GM18505 (cell line): Measurements from ENCODE around the gene ZNF143.

ENCODE experiments used
- ATAC-seq: cut with Tn5 transposase; IDR thresholded peaks from one replicate; pipeline ENCODE4 v1.9.1; 2021; ENCODE audit not compliant: unreplicated experiment
- POLR2A ChIP-seq: IDR thresholded peaks from 4 replicates; pipeline ENCODE4 v1.6.1; 2011; ENCODE audit warnings: borderline replicate concordance; ENCODE audit not compliant: insufficient read depth, insufficient read length; ENCODE audit errors: extremely low read depth

ZNF143 gene

DNA sequence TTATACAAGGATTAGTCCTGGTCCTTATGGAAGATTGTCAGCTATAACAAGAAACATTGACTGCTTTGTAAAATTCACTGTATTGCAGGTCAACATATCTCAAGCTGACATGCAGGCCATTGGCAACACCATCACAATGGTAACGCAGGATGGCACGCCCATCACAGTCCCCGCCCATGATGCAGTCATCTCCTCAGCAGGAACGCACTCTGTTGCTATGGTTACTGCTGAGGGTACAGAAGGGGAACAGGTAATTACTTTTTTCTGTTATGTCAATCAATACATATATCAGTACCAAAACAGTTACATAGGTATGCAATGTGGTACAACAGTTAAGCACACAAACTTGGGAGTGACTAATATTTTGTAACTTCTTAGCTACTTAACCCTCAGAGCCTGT, 55.3 kb downstream of the ZNF143 start:
- no peak for TF ChIP-seq POLR2A

DNA sequence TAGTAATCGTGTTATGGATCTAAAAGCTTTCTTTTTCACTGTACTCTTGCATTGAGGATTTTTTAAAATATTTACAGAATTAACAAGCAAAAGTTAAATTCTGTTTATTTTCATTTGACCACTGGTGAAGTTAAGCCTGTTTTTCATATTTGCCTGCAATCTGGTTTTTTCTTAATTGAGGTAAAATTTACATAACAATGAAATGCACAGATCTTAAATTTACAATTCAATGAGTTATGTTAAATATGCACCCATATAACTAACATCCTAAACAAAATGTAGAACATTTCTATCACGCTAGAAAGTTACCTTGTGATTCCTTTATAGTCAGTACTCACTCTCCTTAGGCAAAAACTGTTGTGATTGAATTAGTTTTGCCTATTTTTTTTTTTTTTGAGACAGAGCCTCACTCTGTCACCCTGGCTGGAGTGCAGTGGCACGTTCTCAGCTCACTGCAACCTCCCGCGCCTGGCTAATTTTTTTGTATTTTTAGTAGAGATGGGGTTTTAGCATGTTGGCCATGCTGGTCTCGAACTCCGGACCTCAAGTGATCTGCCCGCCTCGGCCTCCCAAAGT, 58.1 kb downstream of the ZNF143 start:
- no peak for ATAC-seq

More for the DNA sequence above, 55.3 kb downstream of the ZNF143 start:
- ATAC-seq: no peak

DNA sequence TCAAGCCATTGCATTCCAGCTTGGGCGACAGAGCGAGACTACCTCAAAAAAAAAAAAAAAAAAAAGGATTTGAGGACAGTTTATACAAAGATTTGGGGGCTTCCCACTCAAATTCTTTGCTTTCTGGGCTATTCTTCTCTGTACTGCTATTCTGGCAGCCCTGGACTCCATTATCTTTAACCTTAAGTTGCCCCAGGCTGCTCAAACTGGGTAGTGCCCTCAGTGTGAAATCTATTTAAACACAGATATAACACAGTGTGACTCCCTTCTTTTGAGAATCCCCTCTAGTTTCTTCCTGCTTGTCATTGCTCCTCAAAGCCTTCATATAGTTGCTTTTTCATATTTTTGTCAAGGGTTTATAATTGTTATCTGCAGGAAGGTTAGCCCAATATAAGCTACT, 63.2 kb downstream of the ZNF143 start:
- no peak for ATAC-seq

More for the DNA sequence above, 58.1 kb downstream of the ZNF143 start:
- no peak for TF ChIP-seq POLR2A

DNA sequence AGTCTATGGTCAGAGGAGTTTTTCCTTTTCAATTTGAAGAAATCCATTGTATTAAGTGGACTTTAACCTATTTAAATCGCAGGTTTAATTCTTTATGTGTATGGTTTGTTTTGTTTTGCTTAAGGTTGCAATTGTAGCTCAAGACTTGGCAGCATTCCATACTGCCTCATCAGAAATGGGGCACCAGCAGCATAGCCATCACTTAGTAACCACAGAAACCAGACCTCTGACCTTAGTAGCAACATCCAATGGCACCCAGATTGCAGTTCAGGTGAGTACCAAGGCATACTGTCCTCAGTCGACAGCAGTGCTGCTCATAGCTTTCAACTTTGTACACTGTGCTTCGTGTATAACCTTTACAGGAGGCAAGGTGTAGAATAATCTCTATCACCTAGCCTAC, 64.3 kb downstream of the ZNF143 start:
- no peak for TF ChIP-seq POLR2A
- no peak for ATAC-seq

More for the DNA sequence above, 63.2 kb downstream of the ZNF143 start:
- TF ChIP-seq POLR2A: no peak

DNA sequence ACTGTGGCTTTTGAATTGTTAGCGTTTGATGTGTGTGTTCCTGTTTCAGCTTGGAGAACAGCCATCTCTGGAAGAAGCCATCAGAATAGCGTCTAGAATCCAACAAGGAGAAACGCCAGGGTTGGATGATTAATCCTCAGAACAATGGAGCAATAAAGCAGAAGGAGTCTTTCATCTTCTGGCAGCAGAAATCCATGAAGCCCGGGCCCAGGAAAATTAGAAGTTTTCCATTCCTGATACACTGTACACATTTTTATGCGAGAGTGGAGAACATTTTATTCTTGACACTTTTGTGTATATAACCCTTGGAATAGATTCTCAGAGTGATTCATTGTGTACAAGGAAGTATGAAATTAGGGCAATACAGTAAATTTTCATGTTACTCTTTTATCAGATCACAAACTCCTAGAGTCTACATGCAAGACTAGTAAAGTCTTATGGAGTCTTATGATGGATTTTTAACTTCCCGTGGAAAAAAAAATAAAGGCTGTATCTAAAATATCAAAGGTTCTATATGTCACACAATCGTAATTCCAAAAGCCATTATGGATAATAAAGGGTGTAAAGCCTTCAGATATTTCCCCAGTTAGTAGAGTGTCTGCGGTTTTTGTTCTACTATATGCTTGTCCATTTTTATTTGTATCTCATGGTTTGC, 66.8 kb downstream of the ZNF143 start:
- ATAC-seq: no peak
- TF ChIP-seq POLR2A: no peak

DNA sequence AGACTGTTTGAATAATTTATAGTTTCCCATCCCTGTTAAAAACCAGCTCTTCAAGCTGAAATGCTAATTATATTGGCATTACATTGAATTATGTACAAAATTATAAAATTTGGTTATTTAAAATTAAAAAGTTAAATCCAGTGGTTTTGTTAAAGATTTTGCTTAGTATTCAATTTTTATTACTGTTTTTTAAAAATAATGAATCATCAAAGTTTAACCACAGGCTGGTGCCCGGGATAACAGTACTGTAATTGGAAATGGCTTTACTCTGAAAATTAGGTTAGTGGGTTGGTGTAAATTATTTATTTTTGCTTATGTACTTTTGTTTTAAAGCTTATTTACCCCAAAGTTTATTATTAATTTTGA, 67.3 kb downstream of the ZNF143 start:
- TF ChIP-seq POLR2A: no peak
- ATAC-seq: no peak

DNA sequence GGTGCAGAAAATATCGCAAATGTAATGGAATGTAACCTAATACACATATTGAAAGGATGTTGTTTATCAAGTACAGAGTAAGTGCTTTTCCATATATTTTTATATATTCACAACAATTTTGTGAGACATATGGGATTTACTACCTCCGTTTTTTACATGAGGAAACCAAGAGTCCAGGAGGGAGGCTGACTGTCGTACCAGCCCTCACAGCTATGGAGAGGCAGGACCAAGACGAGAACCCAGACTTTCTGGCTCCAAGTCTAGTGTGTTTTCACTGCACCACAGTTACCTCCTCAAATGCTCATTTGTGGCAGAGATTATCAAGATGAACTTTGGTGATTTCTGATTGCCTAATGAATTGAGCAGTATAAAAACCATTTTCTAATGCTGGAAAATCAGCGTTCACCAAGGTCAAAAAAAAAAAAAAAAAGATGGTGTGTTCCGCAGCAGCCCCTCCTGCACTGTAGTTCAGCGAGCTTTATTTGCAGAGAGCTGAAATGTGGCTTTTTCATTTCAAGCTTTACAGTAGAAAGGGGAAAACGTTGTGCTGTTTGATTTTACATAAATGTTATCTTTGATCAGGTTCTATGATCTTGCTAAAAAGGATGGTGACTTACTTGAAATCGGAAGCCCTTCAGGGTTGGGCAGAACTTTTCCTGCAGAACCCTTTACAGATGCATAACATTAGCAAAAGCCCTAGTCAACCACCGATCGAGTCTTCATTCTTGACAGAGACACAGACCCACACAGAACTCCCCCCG, 67.9 kb downstream of the ZNF143 start:
- ATAC-seq: no peak
- TF ChIP-seq POLR2A: no peak

DNA sequence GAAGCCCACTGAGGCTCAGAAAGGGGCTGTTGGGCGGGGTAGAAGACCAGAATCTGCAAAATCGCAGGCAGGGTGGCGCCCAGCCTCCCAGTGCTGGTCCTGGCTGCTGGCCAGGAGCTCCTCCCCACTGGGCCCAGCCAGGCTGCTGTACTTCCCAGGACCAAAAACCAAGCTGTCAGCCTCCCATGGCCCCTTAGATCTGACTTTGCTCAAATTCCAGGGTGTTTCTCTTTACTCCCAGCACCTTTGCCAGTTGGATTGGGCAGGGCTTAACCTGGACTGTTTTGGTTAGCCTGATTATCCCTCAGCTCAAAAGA, 68.5 kb downstream of the ZNF143 start:
- ATAC-seq: no peak
- TF ChIP-seq POLR2A: no peak

DNA sequence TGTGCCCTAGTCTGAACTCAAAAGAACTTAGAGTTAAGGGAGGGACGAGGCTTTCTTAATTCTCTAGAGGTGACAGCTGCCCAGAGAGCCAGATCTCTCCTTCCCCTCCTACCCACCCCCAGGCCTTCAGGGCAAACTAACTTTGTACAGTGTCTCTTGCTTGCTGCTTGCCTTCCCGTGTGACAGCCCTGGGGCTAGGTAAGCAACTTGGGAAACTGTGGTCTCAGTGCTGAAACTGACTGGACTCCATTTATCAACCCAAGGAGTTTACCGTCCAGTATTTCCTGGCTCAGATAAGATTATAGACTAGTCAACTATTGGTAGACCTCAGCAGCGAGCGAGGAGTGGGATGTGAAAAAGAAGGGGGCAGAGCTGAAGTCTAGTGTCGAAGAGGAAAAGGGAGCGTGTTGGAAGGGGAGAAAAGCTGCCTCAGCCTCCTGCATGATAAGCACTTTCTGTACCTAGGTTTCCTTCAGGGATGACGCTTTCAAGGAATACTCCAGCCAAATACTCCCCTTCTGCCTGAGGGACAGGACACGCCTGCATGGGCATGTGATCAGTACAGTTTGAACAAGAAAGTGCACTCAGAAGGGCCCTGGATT, 69.3 kb downstream of the ZNF143 start:
- ATAC-seq: no peak
- no peak for TF ChIP-seq POLR2A

DNA sequence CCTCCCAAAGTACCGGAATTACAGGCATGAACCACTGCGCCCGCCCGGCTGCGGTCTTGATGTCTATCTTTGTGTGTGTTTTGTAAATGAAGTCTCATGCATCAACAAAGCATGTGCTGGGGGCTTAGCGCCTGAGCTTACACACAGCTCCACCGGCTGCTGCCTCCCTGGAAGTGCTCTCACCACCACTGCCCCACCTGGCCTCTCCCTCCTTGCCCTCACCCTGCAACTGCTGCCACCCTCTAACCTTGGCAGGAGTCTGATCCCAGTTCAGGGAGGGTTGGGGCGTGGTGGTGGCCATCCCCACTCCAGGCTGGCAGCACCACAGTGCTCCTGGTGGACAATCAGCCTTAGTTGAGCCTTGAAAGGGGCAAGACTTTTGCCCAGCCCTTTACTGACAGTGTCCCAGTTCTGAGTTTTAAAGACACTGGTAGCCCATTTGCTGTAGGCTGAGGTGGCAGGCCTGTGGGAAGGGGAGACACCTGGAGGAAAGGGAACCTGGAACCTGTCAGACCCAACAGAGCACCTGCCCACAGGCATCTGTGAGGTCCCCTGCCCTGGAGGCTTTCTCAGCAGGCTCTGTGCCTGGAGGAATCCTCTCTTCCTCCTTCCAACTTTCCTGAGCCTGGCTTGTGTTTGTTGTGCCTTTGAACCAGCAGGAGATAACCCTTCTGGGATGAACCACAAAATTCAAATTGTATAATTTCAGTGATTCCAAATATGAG, 70.3 kb downstream of the ZNF143 start:
- ATAC-seq: no peak
- TF ChIP-seq POLR2A: no peak

DNA sequence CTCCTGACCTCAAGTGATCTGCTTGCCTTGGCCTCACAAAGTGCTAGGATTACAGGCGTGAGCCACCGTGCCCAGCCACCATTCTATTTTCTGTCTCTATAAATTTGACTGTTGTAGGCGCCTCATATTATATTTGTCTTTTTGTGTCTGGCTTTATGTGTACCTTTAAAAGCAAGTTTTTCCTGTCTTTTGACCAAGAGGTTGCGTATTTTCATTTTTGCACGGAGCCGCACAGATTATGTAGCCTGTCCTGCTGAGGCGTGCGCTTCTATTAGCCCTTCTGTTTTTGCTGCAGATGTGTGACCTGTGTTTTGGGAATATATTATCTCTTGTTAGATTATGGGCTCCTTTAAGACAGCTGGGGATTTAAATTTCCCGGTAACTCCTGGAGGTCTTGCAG, 72.2 kb downstream of the ZNF143 start:
- no peak for ATAC-seq
- no peak for TF ChIP-seq POLR2A

DNA sequence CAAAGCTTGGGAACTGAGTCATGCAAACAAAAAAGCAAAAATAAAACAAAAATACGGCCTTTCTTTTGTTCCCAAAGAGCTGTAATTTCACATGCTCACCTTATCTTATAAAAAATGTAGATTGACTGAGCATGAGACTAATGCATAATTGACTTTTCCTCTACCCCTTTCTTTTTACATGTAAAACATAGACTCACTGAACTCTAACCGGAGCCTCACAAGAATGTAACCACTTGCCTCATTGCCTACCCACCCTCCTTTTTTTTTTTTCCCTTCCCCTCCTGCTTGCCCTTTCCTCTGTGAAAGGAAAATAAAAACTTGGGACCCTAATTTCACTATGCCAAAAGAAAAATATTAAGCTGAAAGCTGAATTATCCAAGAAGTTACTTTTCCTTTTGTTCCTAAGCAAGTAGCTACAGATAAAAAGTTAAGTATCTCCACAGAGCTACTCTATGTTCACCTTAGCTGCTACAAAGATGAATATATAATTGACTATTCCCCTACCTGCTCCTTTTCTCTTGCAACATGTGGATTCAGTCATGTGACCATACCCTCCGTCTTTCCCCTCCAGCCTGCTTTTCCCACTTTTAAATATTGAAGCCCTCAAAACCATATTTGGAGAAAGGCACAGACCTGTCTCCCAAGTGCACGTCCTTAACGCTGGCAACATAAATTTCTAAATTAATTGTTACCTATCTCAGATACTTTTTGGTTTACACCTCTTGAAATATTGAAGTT, 73.1 kb downstream of the ZNF143 start:
- no peak for ATAC-seq
- TF ChIP-seq POLR2A: no peak
